Fibroblast of lung (primary cell): Measurements from ENCODE around the gene ALS2CL.

Experiments used
- EZH2 ChIP-seq: IDR thresholded peaks from 2 replicates; pipeline ENCODE4 v1.5.1; 2012; ENCODE audit warnings: low read length, control low read depth, mild to moderate bottlenecking; ENCODE audit errors: missing control alignments
- TF ChIP-seq, protein P1 (sequence below), 2 donors: IDR thresholded peaks in 1 of 2; conservative IDR thresholded peaks in 1 of 2; 1 replicate in 1 of 2; 2 replicates in 1 of 2; pipeline ENCODE4 v1.5.1; 2011 to 2012; ENCODE audit warnings: low read length in 2 of 2, control low read depth in 1 of 2, inconsistent platforms in 1 of 2, low read depth in 1 of 2, mild to moderate bottlenecking in 1 of 2

DNA sequence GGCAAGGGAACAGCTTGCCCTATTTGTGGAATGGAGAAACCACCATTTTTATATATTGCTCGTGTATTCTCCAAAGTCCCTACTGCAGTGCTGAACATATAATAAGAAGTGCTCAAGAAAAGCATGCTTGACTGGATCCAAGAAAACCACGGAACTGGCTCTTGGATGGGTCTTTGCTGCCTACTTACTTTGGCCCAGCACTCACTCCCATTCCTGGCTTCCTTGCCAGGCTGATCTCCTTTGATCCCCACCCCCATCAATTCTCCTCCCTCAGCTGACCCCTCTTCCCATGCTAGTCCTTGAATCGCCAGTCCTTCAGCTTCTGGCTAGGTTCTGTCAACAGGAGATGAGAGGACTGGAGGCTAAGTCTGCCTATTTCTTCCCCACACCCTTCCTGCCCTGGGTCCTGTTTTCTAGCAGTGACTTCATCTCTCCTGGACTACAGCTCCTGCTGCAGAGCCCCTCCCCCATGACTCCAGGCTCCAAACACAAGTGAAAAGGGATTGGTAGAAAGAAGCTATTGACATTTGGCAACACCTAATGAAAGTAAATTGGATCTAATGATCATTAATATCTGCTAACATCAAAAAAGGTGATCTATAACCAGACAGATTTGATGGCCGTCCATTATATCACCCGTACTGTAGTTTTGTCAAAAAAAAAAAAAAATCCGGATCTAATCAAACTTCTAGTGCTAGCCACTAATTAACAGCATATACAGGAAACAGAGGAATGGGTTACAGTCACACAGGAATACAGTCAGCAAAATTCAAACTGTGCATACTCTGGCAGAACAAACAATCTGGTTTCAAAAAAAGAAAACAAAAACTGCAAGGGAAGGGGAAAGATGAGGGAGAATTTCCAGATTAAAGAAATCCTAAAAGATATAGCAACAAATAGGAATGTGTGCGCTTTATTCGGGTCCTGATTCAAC is 73.4 kb downstream of the ALS2CL start:
- TF ChIP-seq, protein P1, sequence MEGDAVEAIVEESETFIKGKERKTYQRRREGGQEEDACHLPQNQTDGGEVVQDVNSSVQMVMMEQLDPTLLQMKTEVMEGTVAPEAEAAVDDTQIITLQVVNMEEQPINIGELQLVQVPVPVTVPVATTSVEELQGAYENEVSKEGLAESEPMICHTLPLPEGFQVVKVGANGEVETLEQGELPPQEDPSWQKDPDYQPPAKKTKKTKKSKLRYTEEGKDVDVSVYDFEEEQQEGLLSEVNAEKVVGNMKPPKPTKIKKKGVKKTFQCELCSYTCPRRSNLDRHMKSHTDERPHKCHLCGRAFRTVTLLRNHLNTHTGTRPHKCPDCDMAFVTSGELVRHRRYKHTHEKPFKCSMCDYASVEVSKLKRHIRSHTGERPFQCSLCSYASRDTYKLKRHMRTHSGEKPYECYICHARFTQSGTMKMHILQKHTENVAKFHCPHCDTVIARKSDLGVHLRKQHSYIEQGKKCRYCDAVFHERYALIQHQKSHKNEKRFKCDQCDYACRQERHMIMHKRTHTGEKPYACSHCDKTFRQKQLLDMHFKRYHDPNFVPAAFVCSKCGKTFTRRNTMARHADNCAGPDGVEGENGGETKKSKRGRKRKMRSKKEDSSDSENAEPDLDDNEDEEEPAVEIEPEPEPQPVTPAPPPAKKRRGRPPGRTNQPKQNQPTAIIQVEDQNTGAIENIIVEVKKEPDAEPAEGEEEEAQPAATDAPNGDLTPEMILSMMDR (conservative IDR thresholded peaks at IDR 0.05 in 1 of 2, IDR thresholded peaks at IDR 0.05 in 1 of 2; ENCODE audit: low read depth in 1 of 2, low read length in 2 of 2) = no peak
- TF ChIP-seq EZH2 = no peak
